ENCODE measurements around the gene EGR1.

EGR1 gene

DNA sequence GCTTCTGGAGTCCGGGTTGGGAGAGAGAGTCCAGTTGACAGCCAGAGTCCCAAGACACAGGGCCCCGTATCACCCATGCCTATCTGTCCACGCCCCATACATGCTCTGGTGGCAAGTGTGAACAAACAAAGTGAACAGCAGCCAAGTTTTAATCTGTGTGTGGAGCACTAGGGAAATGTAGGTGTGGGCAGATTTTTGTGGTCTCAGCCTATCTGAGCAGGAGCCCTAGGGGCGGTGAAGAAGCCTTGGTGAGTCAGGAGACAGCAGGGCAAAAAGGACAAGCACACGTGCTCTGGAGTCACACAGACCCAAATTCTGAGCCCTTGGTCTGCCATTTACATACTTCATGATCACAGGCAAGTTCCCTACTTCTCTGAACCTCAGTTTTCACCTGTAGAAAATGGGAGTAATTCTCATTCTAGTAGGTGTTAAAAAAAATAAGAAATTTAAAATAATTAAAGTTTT lies 23.2 kb downstream of the EGR1 start:
- peaks cover 21 to 23% of the 10 kb centered on the region in 2 experiments for H3K4me1 ChIP-seq (ENCODE audit: control insufficient read depth in 1 of 2, insufficient read depth in 1 of 2, low read depth in 1 of 2, low read length in 1 of 2)
- TF ChIP-seq, protein P1, sequence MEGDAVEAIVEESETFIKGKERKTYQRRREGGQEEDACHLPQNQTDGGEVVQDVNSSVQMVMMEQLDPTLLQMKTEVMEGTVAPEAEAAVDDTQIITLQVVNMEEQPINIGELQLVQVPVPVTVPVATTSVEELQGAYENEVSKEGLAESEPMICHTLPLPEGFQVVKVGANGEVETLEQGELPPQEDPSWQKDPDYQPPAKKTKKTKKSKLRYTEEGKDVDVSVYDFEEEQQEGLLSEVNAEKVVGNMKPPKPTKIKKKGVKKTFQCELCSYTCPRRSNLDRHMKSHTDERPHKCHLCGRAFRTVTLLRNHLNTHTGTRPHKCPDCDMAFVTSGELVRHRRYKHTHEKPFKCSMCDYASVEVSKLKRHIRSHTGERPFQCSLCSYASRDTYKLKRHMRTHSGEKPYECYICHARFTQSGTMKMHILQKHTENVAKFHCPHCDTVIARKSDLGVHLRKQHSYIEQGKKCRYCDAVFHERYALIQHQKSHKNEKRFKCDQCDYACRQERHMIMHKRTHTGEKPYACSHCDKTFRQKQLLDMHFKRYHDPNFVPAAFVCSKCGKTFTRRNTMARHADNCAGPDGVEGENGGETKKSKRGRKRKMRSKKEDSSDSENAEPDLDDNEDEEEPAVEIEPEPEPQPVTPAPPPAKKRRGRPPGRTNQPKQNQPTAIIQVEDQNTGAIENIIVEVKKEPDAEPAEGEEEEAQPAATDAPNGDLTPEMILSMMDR (IDR thresholded peaks at IDR 0.05) = no peak
- no peak overlapping the region for H3K4me3 ChIP-seq (ENCODE audit: low read depth in 1 of 2, low read length in 1 of 2)
- H3K9me3 ChIP-seq = no peaks in the 10 kb centered on the region
- no peaks in the 10 kb centered on the region for H3K36me3 ChIP-seq
- H3K27me3 ChIP-seq = peaks cover 48% of the 10 kb centered on the region
- no peak overlapping the region for H3K27ac ChIP-seq

DNA sequence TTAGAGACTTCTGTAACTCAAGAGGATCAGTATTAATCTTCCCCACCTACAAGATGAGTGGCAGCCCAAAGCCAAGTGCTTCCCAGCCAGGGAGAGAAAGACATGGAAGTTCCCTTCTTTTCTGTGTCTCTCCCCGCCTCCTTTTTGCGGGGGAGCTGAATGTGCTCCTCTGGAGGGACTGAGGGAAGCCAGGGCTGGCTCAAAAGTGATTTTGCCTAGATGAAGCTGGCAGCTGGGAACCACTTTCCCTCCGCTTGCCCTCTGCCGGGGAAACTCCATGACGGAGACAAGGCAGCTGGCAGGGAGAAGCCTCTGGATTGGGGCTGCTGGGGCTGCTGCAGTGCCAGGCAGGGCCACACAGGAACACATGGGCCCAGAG lies 24.4 kb downstream of the EGR1 start:
- Histone ChIP-seq H3K4me1 (ENCODE audit: control insufficient read depth in 1 of 2, insufficient read depth in 1 of 2, low read depth in 1 of 2, low read length in 1 of 2) (peaks cover 21 to 23% of the 10 kb centered on the region in 2 experiments), H3K27ac (no peak overlapping the region)

DNA sequence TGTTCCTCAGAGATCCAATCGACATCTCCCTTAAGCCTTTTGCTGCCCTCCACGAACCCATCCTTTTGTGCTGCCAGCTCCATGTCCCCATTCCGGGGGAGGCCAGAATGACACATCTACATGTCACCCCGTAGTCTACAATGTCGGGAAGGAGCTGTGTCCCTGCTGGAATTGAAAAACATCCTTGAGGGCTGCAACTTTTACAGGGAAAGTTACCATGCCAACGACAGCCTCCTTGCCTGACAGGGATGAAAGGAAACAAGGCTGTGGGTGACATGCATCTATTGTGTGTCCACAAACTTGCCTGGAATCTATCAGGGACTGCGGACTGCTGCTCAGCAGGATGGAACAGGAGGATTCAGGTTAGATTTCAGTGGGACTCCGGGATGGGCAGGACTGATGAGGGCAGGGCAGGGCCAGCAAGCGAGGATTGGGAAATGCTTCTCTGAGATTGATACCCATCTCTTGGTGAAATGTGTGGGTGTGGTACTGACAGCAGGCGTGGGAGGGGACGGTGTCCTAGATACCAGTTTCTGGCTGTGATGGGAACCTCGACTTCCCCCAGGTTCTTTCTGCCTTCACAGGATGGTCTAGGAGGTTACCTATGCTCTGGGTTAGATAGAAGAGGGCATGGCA lies 25.5 kb downstream of the EGR1 start:
- Histone ChIP-seq H3K27ac (no peak overlapping the region), H3K4me3 (ENCODE audit: low read depth in 1 of 2, low read length in 1 of 2) (no peak overlapping the region), H3K27me3 (peaks cover 47% of the 10 kb centered on the region), H3K36me3 (no peaks in the 10 kb centered on the region), H3K4me1 (ENCODE audit: control insufficient read depth in 1 of 2, insufficient read depth in 1 of 2, low read depth in 1 of 2, low read length in 1 of 2) (peaks cover 21 to 23% of the 10 kb centered on the region in 2 experiments), H3K9me3 (no peaks in the 10 kb centered on the region)
- TF ChIP-seq, protein P1 (IDR thresholded peaks at IDR 0.05) = no peak

More for the DNA sequence above, 24.4 kb downstream of the EGR1 start:
- Histone ChIP-seq H3K27me3 (peaks cover 52% of the 10 kb centered on the region), H3K9me3 (no peaks in the 10 kb centered on the region), H3K36me3 (no peaks in the 10 kb centered on the region), H3K4me3 (ENCODE audit: low read depth in 1 of 2, low read length in 1 of 2) (no peak overlapping the region)
- TF ChIP-seq, protein P1 (IDR thresholded peaks at IDR 0.05) = no peak

DNA sequence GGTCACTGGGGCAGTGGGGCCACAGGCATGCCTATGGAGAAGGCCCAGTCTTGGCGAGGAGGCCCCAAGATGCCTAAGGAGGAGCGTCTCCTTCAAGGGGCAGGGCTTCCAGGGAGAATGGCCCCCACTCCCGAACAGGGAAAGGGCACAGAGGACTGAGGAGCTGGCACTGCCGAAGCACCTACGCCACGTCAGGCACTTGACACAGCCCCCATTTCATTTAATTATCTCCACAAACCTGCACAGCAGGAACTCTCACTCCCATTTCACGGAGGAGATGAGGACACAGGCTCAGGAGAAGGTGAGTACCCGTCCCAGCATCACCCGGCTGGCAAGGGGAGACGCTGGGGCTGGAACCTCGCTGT lies 26.0 kb downstream of the EGR1 start:
- Histone ChIP-seq H3K36me3 (no peaks in the 10 kb centered on the region), H3K27me3 (peaks cover 47% of the 10 kb centered on the region), H3K9me3 (no peaks in the 10 kb centered on the region), H3K4me3 (ENCODE audit: low read depth in 1 of 2, low read length in 1 of 2) (peak overlapping the region; percentile 72 to 94), H3K27ac (no peak overlapping the region), H3K4me1 (ENCODE audit: control insufficient read depth in 1 of 2, insufficient read depth in 1 of 2, low read depth in 1 of 2, low read length in 1 of 2) (peaks cover 21 to 23% of the 10 kb centered on the region in 2 experiments)
- TF ChIP-seq, protein P1 (IDR thresholded peaks at IDR 0.05) = no peak

DNA sequence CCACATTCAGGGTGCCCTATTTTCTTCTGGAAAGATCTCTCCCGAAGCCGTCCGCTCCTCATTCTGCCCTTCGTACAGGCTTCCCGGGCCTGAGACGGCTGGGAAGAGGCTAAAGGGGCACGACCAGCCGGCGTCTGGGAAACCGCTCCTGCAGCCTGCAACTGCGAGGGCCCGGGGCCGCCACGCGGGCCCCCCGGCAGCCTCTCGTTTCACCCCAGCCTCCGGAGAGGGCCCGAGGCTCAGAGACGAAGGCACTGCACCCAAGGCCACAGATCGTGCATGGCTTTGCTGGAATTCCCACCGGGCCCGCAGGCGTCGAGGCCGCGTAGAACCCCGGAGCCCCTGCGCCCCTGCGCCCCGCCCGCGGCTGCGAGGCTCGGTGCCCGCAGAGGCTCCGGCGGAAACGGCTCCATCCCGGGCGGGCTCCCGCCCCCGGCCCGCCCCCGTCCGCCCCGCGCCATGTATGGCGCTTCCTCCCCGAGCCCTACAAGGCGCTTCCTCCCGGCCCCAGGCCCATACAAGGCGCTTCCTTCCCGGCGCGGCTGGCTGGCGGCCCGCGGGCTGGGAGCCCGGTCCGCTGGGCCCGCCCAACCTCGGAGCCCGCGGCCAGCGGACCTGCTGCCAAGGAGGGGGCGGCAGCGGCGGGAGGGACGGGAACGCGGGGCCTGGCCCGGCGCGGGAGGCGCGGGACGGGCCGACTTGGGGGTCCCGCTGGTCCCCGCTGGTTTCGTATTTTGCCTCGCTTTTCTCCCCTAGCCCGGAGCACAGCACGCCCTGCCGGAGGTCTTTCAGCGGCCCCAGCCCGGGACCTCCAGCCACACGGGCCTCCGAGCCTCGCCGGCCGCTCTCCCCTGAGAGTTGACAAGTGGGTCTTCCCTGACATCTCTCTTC lies 26.6 kb downstream of the EGR1 start:
- TF ChIP-seq, protein P1 (IDR thresholded peaks at IDR 0.05) = peak; percentile 53
- Histone ChIP-seq H3K36me3 (no peaks in the 10 kb centered on the region), H3K9me3 (no peaks in the 10 kb centered on the region), H3K27me3 (peaks cover 47% of the 10 kb centered on the region), H3K4me1 (ENCODE audit: control insufficient read depth in 1 of 2, insufficient read depth in 1 of 2, low read depth in 1 of 2, low read length in 1 of 2) (peaks cover 16 to 19% of the 10 kb centered on the region in 2 experiments), H3K27ac (peak overlapping the region; percentile 61), H3K4me3 (ENCODE audit: low read depth in 1 of 2, low read length in 1 of 2) (peak overlapping the region; percentile 72 to 94)

Data from neutrophil (primary cell).